ENCODE measurements around the gene FNIP1.

- TF ChIP-seq POLR2A (IDR thresholded peaks at IDR 0.05) (no peak), CTCF (IDR thresholded peaks at IDR 0.05) (no peak), POLR2AphosphoS5 (IDR thresholded peaks at IDR 0.05) (no peak)
Measured at GRCh38 chr5:131685516-131686171, 111.2 kb downstream of the FNIP1 start.
